Naive B cell (primary cell): ENCODE data around the gene EIF1AD. TPM values are rescaled to one million over a fixed set of nuclear protein-coding genes. Genes with fewer than 3 reads are reported as not detected.
"Not testable (repeated sequence)": the region's sequence is repeated elsewhere in the genome, so short reads cannot be mapped to it uniquely, and the experiment has no call there.

Source experiments
- ATAC-seq, 2 donors: fragments of 150-1000 bp; cut with Tn5 transposase; 2 replicates each; pipeline ENCODE4 v1.10.0; 2021; ENCODE audit warnings: low read depth in 2 of 2, mild to moderate bottlenecking in 2 of 2, moderate library complexity in 2 of 2
- DNase-seq: peaks from one replicate; pipeline ENCODE4 v3.0.0; 2022
- H3K27ac Mint-ChIP-seq, 6 donors: one replicate each; pipeline ENCODE4 v1.8.0; 2020 to 2022; ENCODE audit warnings: mild to moderate bottlenecking in 6 of 6, mixed read lengths in 6 of 6, moderate library complexity in 5 of 6, inconsistent platforms in 2 of 6
- H3K27me3 Mint-ChIP-seq, 3 donors: one replicate each; pipeline ENCODE4 v1.8.0; 2021 to 2022; ENCODE audit warnings: mixed read lengths in 3 of 3, mild to moderate bottlenecking in 1 of 3
- H3K36me3 Mint-ChIP-seq, 2 donors: one replicate each; pipeline ENCODE4 v1.8.0; 2020 to 2022; ENCODE audit warnings: mixed read lengths in 2 of 2, inconsistent platforms in 1 of 2, mild to moderate bottlenecking in 1 of 2
- H3K4me1 Mint-ChIP-seq, 3 donors: one replicate each; pipeline ENCODE4 v1.8.0; 2020 to 2022; ENCODE audit warnings: mixed read lengths in 3 of 3, inconsistent platforms in 1 of 3, mild to moderate bottlenecking in 1 of 3, moderate library complexity in 1 of 3
- H3K4me3 Mint-ChIP-seq, 8 donors: one replicate each; pipeline ENCODE4 v1.8.0; 2020 to 2022; ENCODE audit warnings: mild to moderate bottlenecking in 8 of 8, mixed read lengths in 8 of 8, moderate library complexity in 8 of 8, inconsistent platforms in 2 of 8
- H3K9me3 Mint-ChIP-seq, 7 donors: one replicate each; pipeline ENCODE4 v1.8.0; 2020 to 2022; ENCODE audit warnings: mixed read lengths in 7 of 7, mild to moderate bottlenecking in 5 of 7, inconsistent platforms in 2 of 7, moderate library complexity in 1 of 7
- polyA plus RNA-seq, 6 donors: library from polyadenylated mRNA; unstranded; fragments of 300-500 nt; fragmentation: Illumina TruSeq; gene quantifications; one replicate each; pipeline ENCODE4 v1.2.3, GENCODE V29; 2021; ENCODE audit warnings: low read depth in 6 of 6

Gene EIF1AD
- polyA plus RNA-seq, 6 donors from 2014 or later = 4.9 to 34.2 (median 20.1) TPM

DNA sequence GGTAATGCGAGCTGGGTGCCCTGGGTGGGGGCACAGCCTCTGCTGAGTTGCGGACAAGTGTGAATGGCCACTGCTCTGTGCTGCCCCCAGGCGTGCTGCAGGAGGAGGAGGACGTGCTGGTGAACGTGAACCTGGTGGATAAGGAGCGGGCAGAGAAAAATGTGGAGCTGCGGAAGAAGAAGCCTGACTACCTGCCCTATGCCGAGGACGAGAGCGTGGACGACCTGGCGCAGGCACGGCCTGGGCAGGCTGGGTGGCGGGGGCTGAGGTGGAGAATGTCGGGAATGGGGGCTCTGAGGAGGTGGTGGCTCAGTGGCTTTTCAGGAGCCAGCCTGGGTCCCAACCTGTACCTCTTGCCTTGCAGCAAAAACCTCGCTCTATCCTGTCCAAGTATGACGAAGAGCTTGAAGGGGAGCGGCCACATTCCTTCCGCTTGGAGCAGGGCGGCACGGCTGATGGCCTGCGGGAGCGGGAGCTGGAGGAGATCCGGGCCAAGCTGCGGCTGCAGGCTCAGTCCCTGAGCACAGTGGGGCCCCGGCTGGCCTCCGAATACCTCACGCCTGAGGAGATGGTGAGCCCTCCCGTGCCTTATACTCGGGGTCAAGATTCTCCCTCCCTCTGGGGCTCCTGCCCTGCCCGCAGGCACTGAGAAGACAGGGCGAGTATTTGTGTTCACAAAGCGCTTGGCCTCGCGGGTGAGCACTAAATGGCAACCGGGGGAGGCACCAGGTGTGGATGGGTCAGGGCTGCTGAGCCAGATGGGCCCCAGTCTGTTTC is 35.8 kb downstream of the EIF1AD start:
- peaks cover 47 to 57% (median 48%) of the 10 kb centered on the region in 3 donors for H3K4me1 Mint-ChIP-seq
- H3K9me3 Mint-ChIP-seq = no peaks in the 10 kb centered on the region
- peaks cover 0 to 56% of the 10 kb centered on the region in 2 donors for H3K36me3 Mint-ChIP-seq
- ATAC-seq (no peak), DNase-seq (no peak)
- peak overlapping the region in 2 of 6 donors; percentile 38 to 98 for H3K27ac Mint-ChIP-seq
- no peak overlapping the region for H3K4me3 Mint-ChIP-seq
- no peaks in the 10 kb centered on the region for H3K27me3 Mint-ChIP-seq

DNA sequence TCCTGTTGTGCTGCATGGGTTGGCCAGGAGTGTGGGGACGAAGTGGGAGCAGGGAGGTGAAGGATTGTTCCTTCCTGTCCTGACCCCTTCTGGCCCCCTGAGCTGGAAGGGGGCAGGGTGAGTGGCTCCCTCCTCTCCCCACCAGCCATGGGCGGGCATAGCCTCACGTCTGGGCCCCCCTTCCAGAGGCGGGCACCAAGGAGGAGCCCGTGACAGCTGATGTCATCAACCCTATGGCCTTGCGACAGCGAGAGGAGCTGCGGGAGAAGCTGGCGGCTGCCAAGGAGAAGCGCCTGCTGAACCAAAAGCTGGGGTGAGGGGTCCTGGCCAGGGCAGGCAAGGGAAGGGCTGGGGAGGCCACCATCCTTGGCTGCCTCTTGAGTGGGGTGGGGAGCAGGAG is 37.1 kb downstream of the EIF1AD start:
- DNase-seq (no peak), ATAC-seq (no peak)
- H3K36me3 Mint-ChIP-seq = peaks cover 0 to 49% of the 10 kb centered on the region in 2 donors
- no peaks in the 10 kb centered on the region for H3K27me3 Mint-ChIP-seq
- H3K4me3 Mint-ChIP-seq = peak overlapping the region in 3 of 8 donors; percentile 35 to 99 (median 80)
- H3K9me3 Mint-ChIP-seq = no peaks in the 10 kb centered on the region
- peaks cover 45 to 53% (median 50%) of the 10 kb centered on the region in 3 donors for H3K4me1 Mint-ChIP-seq
- H3K27ac Mint-ChIP-seq = peak overlapping the region in 2 of 6 donors; percentile 87 to 98

DNA sequence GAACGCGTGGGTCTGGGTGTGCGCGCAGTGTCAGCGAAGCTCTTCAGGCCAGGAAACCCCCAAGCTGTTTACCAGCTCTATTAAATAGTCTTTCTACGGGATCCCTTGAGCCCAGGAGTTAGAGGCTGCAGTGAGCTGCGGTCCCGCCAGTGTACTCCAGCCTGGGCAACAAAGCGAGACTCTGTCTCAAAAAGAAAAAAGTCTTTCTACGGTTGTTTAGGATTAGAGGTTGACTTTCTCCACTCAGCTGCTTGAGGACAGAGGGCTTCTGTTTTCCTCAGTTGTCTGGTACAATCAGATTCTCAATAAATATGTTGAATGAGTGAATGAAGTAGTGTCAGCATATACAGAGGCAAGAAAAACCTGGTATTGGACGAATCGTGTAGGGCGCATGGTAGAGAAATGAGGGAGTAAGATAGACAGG is 39.8 kb downstream of the EIF1AD start:
- peaks cover 0 to 37% of the 10 kb centered on the region in 2 donors for H3K36me3 Mint-ChIP-seq
- DNase-seq = no peak

DNA sequence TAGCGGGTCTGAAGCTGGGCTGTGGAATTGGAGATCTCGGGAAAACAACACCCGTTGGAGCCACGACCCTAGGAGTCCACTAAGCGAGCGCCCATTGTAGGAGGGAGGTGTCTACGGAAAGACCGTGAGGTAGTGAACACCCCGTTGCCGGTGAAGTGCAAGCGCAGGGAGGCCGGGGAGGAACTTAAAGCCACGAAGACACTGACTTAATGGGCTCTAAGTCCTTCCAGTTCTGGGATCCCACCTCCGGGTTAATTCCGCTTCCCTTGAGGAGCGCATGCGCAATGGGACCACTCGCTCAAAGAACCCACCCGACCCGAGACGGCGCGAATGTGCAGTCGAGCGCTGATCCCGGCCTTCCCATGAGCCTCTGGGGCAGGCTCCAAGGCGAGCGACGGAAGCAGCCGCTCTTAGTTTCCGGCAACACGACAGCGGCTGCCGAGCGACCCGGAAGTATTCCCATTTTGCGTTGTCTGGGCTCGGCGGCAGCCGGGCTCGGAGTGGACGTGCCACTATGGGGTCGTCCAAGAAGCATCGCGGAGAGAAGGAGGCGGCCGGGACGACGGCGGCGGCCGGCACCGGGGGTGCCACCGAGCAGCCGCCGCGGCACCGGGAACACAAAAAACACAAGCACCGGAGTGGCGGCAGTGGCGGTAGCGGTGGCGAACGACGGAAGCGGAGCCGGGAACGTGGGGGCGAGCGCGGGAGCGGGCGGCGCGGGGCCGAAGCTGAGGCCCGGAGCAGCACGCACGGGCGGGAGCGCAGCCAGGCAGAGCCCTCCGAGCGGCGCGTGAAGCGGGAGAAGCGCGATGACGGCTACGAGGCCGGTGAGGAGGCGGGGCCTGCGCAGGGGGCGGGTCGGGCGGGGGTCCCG is 40.5 kb downstream of the EIF1AD start, which contains the start of gene SART1:
TSS of gene SART1 (plus strand) at position 468 of the 874 bp plus-strand sequence. CDS start at position 515, 47 bp downstream.
- Mint-ChIP-seq H3K4me3 (peak within 1 kb of the TSS; percentile 92 to 99 (median 98)), H3K27me3 (no peaks in the 10 kb centered on the region), H3K4me1 (peaks cover 58 to 63% (median 61%) of the 10 kb centered on the region in 3 donors), H3K27ac (peak within 1 kb of the TSS; percentile 98 to 99 (median 99)), H3K36me3 (peaks cover 0 to 37% of the 10 kb centered on the region in 2 donors), H3K9me3 (no peaks in the 10 kb centered on the region)
- peak; percentile 93 for DNase-seq
- ATAC-seq = peak; percentile 82 to 87

More for the DNA sequence above, 39.8 kb downstream of the EIF1AD start:
- Mint-ChIP-seq H3K4me3 (peak overlapping the region; percentile 83 to 99 (median 98)), H3K27ac (peak overlapping the region; percentile 78 to 99 (median 94)), H3K27me3 (no peaks in the 10 kb centered on the region), H3K4me1 (peaks cover 52 to 57% (median 55%) of the 10 kb centered on the region in 3 donors), H3K9me3 (no peaks in the 10 kb centered on the region)
- ATAC-seq = peak in 1 of 2 donors; percentile 70

DNA sequence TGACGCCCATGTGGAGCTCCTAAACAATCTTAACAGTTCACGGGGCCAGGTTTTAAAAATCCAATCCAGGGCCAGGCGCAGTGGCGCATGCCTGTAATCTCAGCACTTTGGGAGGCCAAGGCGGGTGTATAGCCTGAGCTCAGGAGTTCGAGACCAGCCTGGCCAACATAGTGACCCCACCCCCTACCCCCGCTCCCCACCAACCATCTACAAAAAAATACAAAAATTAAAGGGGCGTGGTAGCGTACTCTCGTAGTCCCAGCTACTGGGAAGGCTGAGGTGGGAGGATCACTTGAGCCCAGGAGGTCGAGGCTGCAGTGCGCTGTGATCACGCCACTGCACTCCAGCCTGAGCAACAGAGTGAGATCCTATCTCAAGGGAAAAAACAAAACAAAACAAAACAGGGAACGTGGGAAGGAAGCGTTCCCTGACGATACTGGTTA is 41.1 kb downstream of the EIF1AD start:
- Mint-ChIP-seq H3K9me3 (no peaks in the 10 kb centered on the region), H3K27ac (peak overlapping the region; percentile 98 to 99 (median 99)), H3K27me3 (no peaks in the 10 kb centered on the region), H3K4me1 (peaks cover 59 to 64% (median 60%) of the 10 kb centered on the region in 3 donors), H3K36me3 (peaks cover 0 to 33% of the 10 kb centered on the region in 2 donors), H3K4me3 (peak overlapping the region; percentile 92 to 99 (median 98))
- no peak for ATAC-seq
- DNase-seq = no peak

DNA sequence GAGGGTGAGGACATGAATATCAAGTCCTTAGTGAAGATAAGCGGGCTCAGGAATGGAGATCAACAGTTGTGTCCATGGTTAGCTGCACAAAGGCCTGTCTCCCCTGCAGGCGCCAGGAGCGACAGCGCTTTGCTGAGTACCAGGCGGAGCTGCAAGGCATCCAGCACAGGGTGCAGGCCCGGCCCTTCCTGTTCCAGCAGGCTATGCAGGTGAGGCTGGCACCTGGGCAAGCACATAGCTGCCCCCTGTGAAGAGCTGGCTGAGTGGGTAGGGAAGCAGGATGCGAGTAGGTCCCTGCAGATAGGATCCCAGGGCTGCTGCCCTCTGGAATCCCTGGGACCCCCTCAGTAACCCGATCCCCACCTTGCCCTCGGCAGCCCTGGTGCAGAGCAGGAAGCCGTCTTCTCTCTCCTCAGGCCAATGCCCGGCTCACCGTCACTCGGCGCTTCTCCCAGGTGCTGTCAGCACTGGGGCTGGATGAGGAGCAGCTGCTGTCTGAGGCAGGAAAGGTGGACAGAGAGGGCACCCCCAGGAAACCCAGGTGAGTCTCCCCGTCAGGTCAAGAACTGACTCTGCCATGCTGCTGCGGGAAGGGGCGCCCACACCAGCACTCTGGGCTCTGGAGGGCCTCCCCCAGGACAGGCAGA is 43.1 kb downstream of the EIF1AD start:
- peak overlapping the region in 2 of 6 donors; percentile 10 to 76 for H3K27ac Mint-ChIP-seq
- H3K4me3 Mint-ChIP-seq = peak overlapping the region in 5 of 8 donors; percentile 25 to 99 (median 66)

DNA sequence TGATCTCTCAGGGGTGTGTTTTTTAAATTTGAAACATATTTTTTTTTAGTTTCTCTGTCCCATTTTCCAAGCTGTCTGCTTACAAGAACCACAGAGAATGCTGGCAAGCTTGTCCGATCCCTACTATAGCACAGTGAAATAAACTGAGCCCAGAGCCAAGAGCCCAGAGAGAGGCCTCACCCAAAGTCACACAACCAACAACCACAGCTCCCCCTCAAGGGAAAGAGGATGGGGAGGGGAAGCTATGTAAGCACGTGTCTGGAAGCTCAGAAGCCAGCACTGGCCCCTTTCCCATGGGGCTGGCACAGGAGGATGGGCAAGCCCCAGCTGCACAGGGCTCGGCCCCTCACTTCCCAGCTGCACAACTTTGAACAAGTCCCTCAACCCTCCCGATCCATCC is 43.7 kb downstream of the EIF1AD start:
- peaks cover 0 to 16% of the 10 kb centered on the region in 2 donors for H3K36me3 Mint-ChIP-seq
- H3K4me1 Mint-ChIP-seq = peaks cover 44 to 47% (median 46%) of the 10 kb centered on the region in 3 donors
- DNase-seq (no peak), ATAC-seq (no peak)
- peak overlapping the region in 4 of 8 donors; percentile 38 to 72 (median 56) for H3K4me3 Mint-ChIP-seq
- peak overlapping the region in 2 of 6 donors; percentile 62 to 76 for H3K27ac Mint-ChIP-seq
- H3K27me3 Mint-ChIP-seq = no peaks in the 10 kb centered on the region
- H3K9me3 Mint-ChIP-seq = no peaks in the 10 kb centered on the region

More for the DNA sequence above, 43.1 kb downstream of the EIF1AD start:
- DNase-seq (no peak), ATAC-seq (no peak)
- no peaks in the 10 kb centered on the region for H3K9me3 Mint-ChIP-seq
- no peaks in the 10 kb centered on the region for H3K27me3 Mint-ChIP-seq
- H3K36me3 Mint-ChIP-seq = peaks cover 0 to 16% of the 10 kb centered on the region in 2 donors
- H3K4me1 Mint-ChIP-seq = peaks cover 49 to 52% (median 52%) of the 10 kb centered on the region in 3 donors

DNA sequence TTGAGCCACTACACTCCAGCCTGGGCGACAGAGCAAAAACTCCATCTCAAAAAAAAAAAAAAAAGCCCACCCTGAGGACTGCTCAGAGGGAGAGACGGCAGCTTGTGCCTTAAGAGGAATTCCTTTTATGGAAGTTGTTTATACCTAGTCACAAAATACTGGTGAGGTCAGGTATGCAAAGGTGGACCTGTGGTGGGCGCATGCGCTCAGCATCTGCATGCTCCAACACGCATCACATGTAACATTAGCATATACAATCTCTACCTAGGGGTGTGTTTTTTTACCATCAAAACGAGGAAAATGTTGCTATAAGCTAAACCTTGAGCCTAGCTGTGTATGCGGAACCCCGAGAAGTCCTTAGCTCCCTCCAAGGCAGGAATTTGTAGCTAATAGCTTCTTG is 47.2 kb downstream of the EIF1AD start:
- Mint-ChIP-seq H3K36me3 (no peaks in the 10 kb centered on the region), H3K9me3 (no peaks in the 10 kb centered on the region), H3K4me3 (peak overlapping the region in 1 of 8 donors; percentile 9), H3K27ac (no peak overlapping the region), H3K27me3 (peaks cover 0 to 4% (median 0%) of the 10 kb centered on the region in 3 donors), H3K4me1 (peaks cover 20 to 27% (median 25%) of the 10 kb centered on the region in 3 donors)
- ATAC-seq (no peak), DNase-seq (no peak)

DNA sequence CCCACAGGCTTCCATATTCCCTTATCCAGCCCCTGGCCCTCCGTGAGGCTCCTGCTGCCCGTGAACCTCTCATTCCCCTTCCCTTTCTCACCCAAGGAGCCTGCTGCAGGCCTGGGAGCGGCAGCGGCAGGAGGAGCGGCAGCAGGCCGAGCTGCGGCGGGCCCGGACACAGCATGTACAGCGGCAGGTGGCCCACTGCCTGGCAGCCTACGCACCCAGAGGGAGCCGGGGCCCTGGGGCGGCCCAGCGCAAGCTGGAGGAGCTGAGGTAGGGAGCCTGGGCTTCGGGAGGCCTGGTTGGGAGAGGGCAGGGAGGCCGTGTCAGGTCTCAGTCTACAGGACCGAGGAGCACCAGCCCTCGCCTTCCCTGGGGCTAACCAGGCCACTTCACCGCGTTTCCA is 48.5 kb downstream of the EIF1AD start:
- ATAC-seq = no peak
- Mint-ChIP-seq H3K9me3 (no peaks in the 10 kb centered on the region), H3K27me3 (peaks cover 0 to 4% (median 1%) of the 10 kb centered on the region in 3 donors), H3K36me3 (no peaks in the 10 kb centered on the region), H3K27ac (no peak overlapping the region), H3K4me3 (no peak overlapping the region), H3K4me1 (peaks cover 17 to 24% (median 23%) of the 10 kb centered on the region in 3 donors)
- no peak for DNase-seq

DNA sequence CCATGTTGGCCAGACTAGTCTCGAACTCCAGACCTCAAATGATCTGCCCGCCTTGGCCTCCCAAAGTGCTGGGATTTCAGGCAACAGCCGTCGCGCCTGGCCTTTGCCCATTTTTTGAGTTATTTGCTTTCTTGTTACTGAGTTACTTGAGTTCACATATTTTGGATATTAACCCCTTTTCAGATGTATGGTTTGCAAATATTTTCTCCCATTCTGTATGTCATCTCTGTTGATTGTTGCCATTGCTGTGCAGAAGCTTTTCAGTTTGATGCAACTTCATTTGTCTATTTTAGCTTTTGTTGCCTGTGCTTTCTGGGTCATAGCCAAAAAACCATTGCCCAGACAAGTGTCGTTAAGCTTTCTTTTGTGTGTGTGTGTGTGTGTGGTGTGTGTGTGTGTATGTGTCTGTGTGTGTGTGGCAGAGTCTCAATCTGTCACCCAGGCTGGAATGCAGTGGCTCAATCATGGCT is 49.9 kb downstream of the EIF1AD start:
- Mint-ChIP-seq H3K27me3 (peaks cover 0 to 14% (median 4%) of the 10 kb centered on the region in 3 donors), H3K36me3 (no peaks in the 10 kb centered on the region), H3K4me1 (peaks cover 6 to 10% (median 9%) of the 10 kb centered on the region in 3 donors), H3K27ac (peak overlapping the region in 1 of 6 donors; percentile 42), H3K9me3 (no peaks in the 10 kb centered on the region), H3K4me3 (peak overlapping the region in 1 of 8 donors; percentile 12)
- ATAC-seq = no peak
- DNase-seq = no peak

DNA sequence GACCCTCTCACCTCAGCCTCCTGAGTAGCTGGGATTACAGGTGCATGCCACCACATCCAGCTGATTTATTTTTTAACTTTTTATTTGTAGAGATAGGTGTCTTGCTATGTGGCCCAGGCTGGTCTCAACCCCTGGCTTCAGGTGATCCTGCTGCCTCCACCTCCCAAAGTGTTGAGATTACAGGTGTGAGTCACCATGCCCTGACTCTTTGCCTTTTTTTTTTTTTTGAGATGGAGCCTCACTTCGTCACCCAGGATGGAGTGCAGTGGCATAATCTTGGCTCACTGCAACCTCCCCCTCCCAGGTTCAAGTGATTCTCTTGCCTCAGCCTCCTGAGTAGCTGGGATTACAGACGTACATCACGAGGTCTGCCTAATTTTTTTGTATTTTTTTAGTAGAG is 50.3 kb downstream of the EIF1AD start:
- H3K4me3 Mint-ChIP-seq = peak overlapping the region in 1 of 8 donors; percentile 12
- not testable (repeated sequence) for H3K4me1 Mint-ChIP-seq

DNA sequence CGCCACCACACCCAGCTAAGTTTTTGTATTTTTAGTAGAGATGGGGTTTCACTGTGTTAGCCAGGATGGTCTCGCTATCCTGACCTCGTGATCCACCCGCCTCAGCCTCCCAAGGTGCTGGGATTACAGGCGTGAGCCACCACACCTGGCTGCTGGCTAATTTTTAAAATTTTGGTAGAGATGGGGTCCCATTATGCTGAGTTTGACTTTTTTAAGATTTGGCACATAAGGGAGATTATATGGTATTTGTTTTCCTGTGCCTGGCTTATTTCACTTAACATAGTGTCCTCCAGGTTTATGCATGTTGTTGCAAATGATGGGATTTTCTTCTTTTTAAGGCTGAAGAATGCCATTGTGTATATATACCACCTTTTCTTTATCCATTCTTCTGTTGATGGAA is 51.2 kb downstream of the EIF1AD start:
- H3K27me3 Mint-ChIP-seq = peaks cover 0 to 15% (median 4%) of the 10 kb centered on the region in 3 donors
- not testable (repeated sequence) for H3K4me3 Mint-ChIP-seq, DNase-seq, H3K4me1 Mint-ChIP-seq, ATAC-seq, H3K9me3 Mint-ChIP-seq, H3K27ac Mint-ChIP-seq, H3K36me3 Mint-ChIP-seq

More for the DNA sequence above, 50.3 kb downstream of the EIF1AD start:
- peaks cover 0 to 15% (median 4%) of the 10 kb centered on the region in 3 donors for H3K27me3 Mint-ChIP-seq
- H3K36me3 Mint-ChIP-seq, H3K9me3 Mint-ChIP-seq, ATAC-seq, DNase-seq, H3K27ac Mint-ChIP-seq: not testable (repeated sequence)
